HG03108 (cell line): ENCODE results near the gene FCSK.
"Not testable (repeated sequence)": the region's sequence is repeated elsewhere in the genome, so short reads cannot be mapped to it uniquely, and the experiment has no call there.

Source experiments
- ATAC-seq: cut with Tn5 transposase; IDR thresholded peaks from one replicate; pipeline ENCODE4 v1.9.1; 2021; ENCODE audit warnings: moderate library complexity; ENCODE audit not compliant: unreplicated experiment

The FCSK gene

GRCh38 chr16:70522216-70523075 lies 68.1 kb downstream of the FCSK start:
- no peak for ATAC-seq

GRCh38 chr16:70523076-70523742 lies 68.8 kb downstream of the FCSK start, which contains the start of gene COG4:
Gene COG4 (minus strand): TSS chr16:70523554. CDS start chr16:70523543, 11 bp downstream.
- ATAC-seq, result peak; percentile 59

GRCh38 chr16:70523743-70524398 lies 69.5 kb downstream of the FCSK start, which contains the start of gene SF3B3:
Gene SF3B3 (plus strand): TSS chr16:70523816. CDS start chr16:70526657, 2,841 bp downstream.
- peak; percentile 40 for ATAC-seq

- not testable (repeated sequence) for ATAC-seq
These were observed 70.0 kb downstream of the FCSK start for GRCh38 chr16:70524399-70524825.

GRCh38 chr16:70526403-70526802 lies 72.0 kb downstream of the FCSK start:
- no peak for ATAC-seq

GRCh38 chr16:70527315-70527996 lies 73.1 kb downstream of the FCSK start:
- ATAC-seq, result no peak

GRCh38 chr16:70529051-70529777 lies 74.8 kb downstream of the FCSK start:
- ATAC-seq, result no peak
